HG03103 (cell line): ENCODE measurements around the gene NUP210.

Experiments
- ATAC-seq: cut with Tn5 transposase; IDR thresholded peaks from one replicate; pipeline ENCODE4 v1.9.1; 2021; ENCODE audit warnings: low read depth; ENCODE audit not compliant: unreplicated experiment

The NUP210 gene

DNA sequence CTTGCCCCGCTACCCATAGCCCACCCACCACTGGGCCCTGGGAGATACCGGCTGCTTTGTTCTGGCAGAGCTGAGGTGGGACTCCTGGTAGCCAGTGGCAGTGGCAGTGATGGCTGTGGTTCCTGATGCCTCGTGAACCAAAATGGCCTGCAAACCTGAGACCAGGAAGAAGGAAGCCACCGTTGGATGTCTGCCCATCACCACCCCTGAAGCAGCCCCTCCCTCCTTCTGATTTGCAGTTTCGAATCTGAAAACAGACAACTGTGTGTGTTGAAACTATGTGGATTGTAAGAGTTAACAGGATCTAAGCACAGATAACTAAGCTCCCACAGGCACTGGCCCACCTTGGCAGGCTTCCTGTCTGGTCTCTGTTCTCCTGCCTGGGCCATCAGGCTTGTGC, 66.6 kb downstream of the NUP210 start:
- no peak for ATAC-seq

DNA sequence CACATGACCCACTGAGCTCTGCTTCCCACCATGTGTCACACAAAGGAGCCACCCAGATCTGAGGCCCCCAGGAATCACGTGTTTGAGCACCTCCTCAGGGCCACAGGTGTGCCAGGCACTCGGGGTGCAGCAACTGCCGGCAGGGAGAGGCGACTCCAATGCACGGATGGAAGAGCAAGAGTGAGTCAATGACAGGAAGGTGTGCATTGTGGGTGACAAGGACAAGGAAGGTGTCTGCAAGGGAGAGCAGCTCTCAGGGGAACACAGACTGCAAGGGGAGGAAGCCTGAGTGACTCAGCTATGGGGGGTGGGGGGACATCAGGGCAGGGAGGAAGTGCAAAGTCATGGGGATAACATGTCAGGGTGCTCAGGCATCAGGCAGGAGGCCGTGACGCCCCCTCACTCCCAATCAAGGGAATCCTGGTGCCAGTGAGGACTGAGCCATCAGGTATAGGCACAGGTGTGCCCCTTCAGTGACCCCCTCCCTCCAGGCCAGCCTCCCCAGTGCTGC, 67.4 kb downstream of the NUP210 start:
- no peak for ATAC-seq

DNA sequence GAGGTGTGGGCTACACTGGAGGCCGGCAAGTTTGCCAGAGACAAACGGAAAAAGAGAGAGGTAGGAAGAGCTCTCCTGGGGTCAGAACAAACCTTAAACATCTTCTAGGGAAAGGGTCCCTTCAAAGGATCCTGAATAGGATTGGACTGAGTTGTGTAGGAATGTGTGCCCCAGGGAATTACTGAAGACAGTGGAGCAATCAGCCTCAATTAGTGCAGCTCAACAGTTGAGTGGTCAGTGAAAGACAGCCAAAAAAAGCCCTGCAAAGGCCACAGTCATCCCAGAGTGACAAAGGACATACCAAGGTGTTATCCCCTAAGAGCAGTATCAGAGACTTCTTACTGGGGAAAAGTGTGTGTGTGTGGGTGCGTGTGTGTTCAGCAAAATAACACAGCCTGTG, 70.3 kb downstream of the NUP210 start:
- ATAC-seq = no peak

DNA sequence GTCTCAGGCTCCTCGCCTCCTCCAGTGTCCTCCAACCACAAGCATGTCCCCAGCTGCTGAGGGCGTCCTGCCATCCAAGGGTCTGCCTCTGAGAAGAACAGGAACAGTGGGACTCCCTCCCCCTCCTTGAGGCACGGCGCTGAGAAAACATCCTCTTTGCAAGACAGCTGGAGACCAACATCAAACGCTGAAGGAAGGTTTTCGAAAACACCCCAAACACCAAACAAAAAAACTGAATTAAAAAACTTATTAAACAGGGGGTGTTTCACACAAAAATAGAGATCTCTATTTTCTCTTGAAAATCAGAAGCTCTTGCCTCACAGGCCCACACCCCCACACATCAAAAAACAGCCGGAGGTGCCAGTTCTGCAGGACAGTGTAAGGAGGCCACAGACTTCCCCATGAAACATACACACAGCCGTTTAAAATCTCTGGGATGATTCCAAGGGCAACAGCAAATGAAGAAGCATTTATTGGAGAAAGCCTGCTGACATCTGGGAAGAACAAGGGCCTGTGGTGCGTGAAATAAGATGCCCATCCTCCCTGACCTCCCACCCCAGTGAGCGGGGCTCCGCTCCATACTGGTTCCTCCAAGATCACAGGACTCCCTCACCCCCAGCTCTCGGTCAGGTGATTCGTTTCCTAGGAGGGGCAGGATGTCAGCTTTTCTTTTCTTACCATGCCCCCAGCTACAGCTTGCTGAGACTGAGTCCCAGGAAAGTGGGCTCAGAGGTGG, 71.3 kb downstream of the NUP210 start:
- no peak for ATAC-seq

DNA sequence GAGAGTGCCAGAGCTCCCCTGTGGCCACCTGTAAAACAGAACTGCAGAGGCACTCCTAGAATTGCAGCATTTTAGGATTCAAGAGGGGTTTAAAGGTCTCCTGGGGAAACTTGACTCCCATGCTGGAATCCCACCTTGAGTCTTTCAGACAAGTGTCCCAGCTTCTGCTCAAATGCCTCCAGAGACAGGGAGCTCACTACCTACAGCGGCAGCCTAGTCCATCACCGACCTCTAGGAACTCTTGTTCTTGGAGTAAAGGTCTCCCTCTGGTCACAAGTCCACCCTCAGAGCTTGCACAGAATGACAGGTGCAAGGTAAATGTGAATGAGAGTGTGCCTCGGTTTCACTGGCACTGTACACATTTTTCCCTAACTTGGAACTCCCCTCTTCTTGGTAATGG, 72.0 kb downstream of the NUP210 start:
- ATAC-seq = no peak

DNA sequence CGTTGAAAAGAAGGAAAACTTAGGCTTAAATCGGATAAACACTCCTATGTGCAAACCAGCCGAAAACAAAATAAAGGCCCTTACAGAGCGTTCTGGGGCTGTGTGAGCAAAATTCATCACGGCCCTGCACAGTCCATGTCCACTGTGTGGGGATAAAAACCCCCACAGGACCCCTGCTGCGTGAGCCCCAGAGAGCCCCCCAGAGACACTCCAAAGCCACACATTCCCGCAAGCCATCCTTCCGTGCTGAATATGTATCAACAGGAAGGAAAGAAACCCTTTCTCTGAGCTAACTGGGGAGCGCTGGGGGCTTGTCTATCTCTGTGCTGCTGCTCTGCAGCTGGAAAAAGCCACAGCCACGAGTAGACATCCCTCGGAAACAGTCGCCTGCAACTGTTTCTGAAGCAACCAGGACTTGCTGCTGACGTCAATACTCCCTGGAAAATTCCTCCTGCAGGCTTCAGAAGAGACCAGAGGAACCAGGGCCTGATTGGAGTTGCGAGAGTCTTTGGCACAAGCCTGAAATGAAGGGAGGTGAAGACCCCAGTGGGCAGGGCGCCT, 72.7 kb downstream of the NUP210 start:
- ATAC-seq = no peak

DNA sequence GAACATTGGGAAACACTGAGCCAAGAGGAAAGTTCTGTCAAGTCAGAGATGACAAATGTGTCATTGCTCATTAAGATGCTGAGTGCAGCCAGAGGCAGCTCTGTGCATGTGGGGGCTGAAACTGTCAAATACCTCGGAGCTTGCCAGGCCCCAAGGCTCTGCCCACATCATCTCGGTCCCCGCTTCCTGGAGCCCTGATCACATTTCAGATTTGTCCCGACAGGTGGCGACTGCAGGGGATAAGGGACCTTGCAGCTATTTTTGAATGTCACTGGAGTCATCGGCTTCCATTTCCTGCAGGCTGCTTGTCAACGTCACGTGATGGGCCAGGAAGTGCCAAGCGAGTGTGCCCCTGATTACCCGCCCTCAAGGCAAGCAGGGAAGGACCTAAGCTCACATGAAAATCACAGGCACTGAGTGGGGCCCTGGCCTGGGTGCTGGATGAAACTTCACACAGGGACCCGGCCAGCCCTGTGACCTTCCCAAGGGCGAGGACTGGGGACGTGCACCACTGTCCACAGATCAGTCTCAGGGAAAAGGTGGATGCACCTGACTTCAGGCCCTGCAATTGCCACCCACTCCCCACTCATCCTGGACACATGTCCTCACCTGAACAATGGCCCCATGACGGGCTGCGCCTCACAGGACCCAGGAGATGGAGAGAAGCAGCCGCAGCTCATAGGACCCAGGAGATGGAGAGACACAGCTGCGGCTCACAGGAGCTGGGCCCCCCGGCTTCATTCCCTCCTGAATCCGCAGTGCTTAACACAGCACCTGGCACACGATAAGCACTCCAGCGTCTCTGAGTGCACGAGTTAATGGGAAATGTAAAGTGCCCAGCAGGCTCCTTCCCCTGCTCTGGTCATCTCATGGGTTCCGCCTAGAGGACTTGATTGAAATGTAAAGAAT, 73.4 kb downstream of the NUP210 start:
- ATAC-seq = no peak

DNA sequence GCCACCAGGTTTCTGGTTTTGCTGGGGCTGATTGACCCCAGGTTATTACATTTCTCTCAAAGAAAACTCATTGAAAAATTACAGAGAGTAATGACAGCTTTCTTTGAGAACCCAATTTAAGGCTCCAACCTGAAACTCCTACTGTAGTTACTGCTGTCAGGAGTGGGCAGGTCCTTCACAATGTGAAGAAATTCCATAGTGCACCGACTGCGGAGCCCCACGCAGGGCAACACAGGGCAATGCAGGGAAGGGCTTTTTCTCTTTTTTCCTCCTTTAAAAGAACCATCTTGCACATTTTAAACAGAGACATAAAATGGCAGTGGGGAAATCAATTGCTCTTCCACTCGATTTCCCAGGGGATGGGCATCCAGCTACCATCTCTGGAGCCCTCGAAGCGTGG, 74.3 kb downstream of the NUP210 start:
- no peak for ATAC-seq

DNA sequence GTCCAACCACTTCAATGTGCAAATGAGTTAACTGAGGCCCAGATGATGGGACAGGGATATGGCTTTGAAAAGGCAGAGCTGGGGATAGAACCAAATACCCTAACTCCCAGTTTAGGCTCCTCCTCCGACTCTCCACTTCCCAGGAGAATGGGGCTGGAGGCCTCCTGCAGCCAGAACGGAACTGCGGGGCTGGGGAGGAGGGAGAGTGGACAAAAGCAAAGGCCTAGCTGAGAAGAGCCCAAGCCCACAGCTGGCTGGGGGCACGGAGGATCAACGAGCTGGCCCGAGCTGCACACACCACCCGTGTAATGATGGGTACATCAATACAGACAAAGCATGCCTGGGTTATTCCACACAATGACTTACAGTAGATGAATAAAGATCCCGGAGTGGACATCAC, 74.8 kb downstream of the NUP210 start:
- no peak for ATAC-seq

DNA sequence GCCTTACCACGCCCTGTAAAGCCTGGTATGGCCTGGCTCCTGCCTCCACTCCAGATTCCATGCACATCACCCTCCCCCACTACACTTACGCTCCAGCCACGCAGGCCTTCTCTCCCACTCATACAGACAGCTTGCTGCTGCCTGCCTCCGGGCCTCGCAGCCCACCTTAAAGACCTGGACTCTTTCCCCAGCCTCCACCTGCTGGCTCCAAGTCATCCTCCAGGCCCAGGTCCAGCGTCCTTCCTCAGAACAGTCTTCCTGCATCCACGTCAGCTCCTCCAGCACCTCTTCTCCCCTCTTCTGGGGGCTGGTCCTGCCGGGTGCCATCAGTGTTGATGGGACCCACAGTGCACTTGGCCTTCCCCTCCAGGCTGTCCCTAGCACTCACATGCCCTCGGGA, 75.5 kb downstream of the NUP210 start:
- ATAC-seq = no peak

DNA sequence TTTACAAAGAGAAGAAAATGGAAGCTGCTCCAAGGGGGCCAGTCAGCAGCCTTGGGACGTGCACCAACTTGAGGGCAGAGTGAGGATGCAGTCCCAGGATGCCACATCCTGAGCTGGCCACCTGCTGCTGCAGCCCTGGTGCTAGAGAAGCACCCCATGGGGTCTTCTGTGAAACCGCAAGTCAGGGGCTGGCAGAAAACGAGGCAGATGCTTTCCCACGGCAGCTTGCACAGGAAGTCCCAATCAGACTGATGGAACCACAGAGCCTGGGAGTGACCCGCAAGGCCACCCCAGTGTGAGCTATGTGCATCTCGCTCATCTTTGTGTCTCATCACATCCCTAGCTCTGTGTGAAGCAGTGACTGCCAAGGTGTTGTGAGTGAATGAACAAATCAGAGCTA, 76.5 kb downstream of the NUP210 start:
- no peak for ATAC-seq

DNA sequence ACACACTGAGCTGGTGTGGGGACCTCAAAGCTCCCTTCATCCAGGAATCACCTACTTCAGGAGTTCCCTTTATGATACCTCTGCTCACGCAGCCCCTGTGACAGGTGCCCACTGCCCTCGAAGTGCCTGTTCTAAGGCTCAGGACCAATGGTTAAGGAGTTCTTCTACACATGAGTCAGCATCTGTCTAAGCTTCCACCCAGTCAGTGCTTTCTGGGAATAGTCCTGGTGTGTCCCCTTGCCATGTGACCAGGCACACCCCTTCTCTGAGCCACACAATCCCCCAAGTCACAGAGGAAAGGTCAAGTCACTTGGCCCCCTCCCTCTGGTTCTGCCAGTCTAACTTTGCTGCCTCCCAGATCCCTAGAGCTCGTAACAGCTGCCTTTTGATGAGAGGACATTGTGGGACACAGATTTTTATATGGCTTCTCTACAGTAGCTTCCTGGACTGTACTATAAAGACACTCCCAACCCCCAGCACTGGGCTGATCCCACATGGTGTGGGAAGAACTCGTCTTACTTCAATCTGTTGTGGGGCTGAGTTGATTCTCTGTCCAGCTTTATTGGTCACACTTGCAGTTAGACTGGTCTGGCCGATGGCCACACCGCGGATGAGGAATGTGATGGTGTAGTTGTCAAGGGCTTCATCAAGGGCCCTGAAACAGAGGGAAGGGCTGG, 78.8 kb downstream of the NUP210 start:
- no peak for ATAC-seq

DNA sequence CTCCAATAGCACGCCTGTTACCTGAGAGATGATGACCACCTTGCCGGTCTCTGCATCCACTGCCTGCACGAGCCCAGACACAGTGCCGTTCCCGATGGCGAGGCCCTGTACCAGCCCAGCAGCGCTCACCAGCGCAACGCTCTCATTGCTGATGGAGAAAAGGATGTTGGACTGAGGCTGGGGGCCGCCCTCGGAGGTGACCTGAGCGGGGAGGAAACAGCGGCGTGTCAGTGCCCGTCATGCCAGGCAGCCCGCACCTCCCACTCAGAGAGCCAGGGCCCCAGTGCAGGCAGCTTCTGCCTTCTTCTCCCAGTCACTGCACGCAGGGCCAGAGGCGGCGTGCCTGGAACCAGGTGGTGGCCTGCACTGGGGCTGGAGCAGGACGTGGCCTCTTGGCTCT, 80.3 kb downstream of the NUP210 start:
- no peak for ATAC-seq

DNA sequence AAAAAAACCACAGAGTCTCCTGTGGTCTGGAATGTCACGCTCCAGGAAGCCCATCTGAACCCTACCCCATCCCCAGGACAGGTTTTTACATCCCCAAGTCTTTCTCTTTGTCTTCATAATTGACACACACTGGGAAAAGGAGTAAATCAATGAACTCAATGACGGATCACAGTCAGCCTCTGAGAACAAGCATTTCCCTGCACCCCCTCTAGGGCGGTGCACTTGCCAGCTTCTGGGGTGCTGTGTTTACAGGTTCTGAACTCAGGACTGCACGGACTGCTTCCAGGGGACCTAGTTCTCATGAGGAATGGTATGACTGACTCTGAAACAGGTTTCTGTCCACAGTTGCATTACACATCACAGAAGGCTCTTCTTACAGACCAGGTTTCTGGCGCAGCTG, 81.1 kb downstream of the NUP210 start:
- no peak for ATAC-seq

DNA sequence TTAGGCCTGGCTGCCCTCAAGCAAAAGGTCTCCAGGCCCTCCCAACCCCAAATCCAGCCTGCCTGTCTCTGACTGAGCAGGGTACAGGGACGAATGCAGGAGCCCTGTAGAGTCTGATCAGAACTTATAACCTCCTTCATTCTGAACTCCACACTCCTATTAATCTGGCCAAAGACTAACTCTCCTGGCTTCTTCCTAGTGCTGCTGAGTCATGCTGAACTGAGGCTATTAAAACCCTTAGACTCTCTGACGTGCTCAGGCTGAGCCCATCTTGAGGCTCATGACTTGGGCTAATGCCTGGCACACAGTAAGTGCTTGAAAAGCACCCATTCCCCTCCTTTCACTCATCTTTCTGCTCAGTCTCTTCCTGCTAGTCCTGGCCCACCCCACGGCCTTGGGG, 81.9 kb downstream of the NUP210 start:
- ATAC-seq = no peak

DNA sequence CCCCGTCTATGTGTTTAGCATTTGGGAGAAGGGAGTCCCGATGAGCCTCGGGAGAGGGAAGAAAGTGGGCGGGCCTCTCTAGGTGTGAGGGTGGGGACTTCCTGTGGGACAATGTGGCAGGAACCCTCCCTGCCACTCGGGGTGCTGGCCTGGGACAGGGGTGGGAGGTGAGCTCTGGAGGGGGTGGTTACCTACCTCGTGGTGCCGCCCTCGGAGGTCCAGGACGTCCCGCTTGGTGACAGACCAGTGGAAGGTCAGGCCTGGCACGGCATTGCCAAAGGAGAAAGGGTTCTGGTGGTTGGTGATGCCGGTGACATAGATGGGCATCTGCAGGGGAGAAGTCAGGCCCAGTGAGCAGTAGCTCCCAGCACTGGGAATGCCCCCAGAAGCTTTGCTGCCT, 83.5 kb downstream of the NUP210 start:
- ATAC-seq = no peak

DNA sequence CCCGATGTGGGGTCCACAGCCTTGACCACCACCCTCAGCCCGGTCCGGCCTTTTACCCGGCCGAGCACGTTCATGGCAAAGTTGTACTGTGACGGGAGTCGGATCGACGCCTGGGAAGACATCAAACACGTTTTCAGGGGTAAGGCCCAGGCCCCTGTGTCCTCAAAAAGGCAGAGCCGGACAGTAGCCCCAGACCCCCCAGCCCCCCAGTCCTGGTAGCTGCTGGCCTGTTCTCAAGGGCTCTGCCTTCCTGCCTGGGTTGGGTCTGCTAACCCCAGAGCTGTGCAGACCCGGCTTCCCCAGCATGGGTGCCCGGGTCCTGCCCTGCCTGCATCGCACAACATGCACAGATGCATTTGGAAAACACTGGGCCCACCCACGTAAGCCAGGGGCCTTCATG, 84.6 kb downstream of the NUP210 start:
- no peak for ATAC-seq

DNA sequence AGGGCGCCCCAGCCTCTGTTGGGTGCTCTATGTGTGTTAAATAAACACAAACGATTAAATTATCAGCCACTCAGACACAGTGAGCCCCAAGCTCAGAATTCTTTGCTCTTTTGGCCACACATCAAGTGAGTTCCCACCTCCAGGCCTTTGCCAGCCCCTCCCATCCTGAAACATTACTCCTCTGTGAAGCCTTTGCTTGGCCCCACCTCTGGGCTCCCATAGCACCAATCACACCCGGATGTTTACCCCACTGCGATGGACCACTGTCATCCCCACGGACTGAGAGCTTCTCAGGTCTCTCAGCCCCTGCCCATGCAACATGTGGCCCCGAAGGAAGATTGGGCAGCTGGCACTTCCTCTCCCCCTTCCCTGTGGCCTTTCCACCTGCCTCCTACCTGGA, 85.1 kb downstream of the NUP210 start:
- no peak for ATAC-seq

DNA sequence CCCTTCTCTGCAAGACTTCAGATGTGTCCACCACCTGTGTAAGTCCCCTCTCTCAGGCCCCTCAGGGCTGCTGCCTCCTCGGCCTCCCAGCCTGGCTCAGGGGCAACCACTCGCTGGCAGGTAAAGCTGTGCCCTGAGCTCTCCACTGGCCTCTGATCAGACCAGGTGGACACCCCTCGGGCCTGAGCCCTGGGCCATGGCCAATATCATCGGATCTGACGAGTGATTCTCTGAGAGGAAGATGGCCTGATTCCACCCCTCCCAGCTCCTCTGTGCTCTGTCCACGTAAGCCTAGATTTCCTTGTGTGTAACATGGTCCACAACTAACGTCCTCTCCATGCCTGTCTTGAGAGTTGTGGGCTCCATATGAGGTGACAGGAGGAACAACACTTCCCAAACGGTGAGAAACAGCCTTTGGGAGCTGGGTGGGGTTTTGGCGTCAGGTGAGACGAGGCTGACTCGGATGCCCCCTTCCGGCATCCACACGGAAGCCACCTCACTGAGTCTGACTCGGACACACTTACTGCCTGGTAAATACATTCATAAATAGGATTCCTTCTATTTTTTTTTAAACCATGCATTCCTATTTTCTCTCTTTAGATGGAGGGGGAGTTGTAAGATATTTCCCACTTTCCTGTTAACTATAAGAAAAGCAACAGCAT, 86.8 kb downstream of the NUP210 start:
- no peak for ATAC-seq

DNA sequence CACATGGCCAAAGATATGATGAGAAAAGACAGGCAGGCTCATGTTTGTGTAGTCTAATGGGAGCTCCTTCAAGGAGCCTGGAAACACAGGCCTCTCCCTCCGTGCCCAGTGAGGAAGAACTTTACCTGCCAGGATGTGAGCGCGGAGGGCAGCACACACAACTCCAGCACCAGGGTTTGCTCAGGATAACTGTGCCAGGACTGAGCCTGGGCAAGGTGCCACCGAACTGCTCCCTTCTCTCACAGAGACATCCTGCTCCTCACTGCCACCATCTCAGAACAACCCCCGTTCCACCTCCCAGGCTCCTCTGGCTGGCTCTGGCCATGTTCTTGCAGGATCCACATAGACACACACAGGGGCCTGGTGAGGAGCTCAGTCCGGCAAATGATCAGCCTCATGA, 87.4 kb downstream of the NUP210 start:
- no peak for ATAC-seq
